ENCODE data around the gene TPBGL.
A peak's percentile ranks its signal among the peaks of the same experiment; 100 is the strongest.
"Not testable (repeated sequence)": the region's sequence is repeated elsewhere in the genome, so short reads cannot be mapped to it uniquely, and the experiment has no call there.

Gene TPBGL

DNA sequence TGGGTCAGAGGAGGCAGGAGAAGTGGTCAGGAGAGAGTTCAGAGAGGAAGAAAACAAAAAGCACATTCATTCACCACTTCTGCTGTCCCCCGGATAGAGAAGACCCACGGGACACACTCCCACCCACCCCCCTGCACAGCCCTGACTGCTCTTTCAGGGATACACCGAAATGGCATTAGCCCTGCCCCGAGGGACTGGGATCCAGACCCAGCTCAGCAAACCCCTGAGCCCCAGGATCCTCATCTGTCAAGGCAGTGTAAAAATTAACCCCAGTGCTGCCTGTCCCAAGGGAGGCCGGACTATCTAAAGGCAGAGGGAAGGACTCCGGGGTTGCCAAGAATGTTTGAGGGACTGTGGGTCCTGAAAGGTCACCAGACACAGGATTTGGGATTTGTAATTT, 31.2 kb downstream of the TPBGL start:
- no peak for DNase-seq (ENCODE audit: low read depth, low spot score)

DNA sequence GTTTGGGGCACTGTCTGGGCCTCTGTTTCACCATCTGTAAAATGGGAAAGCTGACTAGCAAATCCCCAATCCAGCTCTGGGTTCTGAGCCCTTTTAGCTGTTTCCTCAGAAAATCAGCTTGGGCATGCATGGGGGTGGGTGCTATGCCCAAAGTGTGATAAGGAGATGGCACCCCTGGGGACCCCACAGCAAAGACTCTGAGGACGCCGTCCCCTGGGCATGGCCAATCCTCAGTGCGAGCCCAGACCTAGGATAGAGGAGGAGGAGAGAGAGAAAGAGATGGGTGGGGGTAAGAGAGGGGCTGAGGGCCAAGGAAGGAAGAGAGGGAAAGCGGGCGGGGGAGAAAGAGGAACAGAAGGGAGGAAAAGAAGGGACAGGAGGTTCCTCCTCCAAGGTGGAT, 31.8 kb downstream of the TPBGL start:
- DNase-seq (ENCODE audit: low read depth, low spot score) = no peak

DNA sequence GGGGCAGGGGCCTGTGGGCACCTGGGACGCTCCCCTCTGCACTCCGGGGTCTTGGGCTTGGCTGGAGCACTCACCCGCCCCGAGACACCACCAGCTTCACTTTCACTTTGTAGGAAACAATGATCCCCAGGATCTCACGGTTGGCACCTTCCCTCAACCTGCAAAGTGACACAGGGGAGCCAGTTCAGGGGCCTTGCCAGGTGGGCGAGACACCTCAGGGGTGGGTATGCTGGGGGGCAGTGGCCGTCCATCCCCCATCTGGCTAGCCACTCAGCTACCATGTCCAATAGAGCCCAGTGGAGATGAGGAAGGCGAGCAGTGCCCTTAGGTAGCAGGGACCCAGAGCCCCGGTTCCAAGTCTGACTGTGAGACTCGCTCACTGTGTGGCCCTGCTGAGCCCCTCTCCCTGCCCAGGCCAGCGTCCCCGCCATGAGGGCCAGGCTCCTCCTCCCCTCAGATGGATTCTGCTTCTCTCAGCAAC, 32.3 kb downstream of the TPBGL start:
- no peak for DNase-seq (ENCODE audit: low read depth, low spot score)

DNA sequence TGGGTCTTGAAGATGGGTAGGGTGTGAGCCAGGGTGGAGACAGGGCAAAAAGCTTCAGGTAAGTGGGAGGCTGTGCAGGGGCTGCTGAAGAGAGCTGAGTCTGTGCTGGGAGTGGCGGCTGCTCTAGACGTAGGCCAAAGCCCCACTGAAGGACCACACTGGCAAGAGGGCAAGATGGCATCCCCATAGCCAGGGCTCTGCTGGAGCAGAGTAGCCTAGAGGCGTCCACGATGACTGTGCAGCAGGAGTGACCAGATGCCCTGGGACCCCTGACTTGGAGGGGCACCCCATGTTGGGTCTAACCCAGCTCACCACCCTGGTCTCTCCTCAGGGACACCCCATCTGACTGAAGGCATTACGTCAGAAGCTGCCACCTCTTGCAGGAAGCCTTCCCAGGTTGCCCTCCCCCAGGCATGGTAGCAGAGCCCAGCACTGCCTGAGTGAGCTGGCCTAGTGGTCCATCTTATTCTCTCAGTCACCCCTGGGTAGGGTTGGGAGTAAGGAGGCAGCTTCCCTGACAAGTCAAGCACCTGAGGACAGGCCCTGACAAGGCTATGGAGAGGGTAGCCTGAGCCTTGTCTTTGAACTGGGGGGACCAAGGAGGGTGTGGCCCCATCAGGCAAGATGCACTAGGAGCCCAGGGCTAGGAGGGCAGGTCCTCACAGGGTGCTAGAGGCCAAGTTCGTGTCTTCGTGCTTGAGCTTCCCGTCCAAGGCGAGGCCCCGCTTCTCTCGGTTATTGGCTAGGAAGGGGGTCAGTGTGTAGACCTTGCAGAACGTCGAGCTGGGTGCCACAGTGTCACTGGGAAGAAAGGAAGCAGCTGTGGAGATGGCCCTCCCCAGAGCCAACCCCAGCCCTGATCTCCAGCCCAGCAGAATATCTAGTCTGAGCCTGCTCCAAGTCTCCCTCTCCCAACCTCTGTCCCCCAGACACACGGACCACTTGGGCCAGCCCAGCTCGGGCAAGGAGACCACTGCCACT, 33.1 kb downstream of the TPBGL start:
- DNase-seq (ENCODE audit: low read depth, low spot score) = no peak

DNA sequence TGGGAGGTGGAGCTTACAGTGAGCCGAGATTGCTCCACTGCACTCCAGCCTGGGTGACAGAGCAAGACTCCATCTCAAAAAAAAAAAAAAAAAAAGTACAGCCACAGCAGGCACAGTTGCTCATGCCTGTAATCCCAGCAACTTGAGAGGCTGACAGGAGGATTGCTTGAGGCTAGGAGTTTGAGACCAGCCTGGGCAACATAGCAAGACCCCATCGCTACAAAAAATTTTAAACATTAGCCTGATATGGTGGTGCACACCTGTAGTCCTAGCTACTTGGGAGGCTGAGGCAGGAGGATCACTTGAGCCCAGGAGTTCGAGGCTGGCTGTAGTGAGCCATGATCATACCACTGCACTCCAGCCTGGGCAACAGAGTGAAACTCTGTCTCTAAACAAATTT, 34.1 kb downstream of the TPBGL start:
- DNase-seq (ENCODE audit: low read depth, low spot score) = not testable (repeated sequence)

DNA sequence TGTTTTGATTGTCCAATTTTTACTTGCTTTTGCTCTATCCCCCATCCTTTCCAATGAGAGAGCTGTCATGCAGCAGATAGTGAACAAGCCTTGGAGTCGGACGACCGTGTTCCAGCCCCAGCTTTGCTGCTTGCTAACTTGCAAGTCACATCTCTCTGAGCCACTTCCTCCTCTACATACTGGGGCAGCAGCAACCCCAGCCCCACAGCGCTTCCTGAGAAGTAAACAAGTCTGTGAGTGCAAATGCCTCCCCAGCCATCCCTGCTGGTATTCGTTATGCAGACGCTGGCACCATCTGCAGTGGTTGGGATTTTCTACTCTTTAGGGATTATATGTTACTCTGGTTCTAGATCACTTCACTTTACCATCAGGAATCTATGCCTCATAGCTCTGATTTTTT, 35.0 kb downstream of the TPBGL start:
- DNase-seq (ENCODE audit: low read depth, low spot score) = peak; percentile 43

DNA sequence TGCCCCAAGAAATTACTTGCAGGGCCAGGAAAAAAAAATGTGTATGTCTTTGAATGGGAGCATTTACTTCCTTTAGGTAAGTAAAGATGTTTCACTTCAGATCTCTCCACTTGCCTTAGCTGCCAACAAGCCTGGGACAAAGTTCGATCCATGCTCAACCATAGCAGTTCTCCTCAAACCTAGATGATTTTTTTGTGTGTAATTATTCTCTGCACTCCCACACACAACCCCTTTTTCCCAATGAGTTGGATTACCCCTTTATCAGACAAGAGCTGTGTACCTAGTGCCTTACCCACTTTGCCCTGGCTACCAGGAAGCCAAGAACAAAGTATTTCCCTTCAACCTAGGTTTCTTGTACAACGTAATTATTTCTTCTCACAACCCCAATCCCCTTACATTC, 35.6 kb downstream of the TPBGL start:
- DNase-seq (ENCODE audit: low read depth, low spot score) = no peak

DNA sequence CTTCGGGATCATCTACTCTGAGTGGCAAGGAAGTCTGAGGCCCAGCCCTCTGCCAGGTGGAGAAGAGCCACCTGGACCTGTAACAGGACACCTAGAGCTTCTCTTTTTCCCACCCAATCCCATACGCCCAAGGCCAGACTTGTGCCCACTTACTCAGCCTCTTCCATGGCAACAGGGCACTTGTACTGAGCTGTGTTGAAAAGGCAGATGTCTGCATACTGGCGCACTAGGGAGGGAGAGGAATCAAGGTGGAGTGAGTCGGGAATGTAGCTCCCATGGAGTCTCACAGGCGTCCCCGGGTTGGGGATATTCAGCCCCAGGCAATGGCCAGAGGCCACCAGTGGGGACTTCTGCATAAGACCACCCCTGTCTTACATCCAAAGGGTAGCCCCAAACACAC, 36.1 kb downstream of the TPBGL start:
- no peak for DNase-seq (ENCODE audit: low read depth, low spot score)

DNA sequence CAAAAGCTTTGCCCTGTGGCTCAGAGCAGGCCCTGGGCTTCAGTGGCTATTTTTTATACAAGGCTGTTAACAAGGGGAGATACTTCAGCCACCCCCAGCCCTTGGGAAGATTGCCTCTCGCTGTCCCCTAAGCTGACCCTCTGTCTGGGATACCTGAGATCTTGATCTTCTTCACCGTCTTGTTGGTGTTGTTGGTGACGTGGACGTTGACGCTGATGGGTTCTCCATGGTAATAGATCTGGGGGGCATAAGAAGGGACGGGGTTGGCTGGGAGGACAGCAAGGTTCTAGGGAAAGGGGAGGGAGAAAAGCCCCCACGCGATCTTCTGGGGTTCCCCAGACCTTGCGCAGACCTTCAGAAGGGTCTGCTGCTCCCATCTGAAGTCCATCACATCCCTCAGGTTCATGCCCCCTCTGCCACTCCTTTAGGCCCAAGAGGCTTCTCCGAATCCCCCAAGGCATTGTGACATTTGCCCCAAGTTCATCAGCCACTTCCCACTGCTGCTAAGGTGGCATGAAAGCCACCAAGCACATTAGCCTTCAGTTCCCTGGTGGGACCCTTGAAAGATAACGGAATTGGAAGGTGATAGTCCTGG, 36.7 kb downstream of the TPBGL start:
- DNase-seq (ENCODE audit: low read depth, low spot score) = no peak

DNA sequence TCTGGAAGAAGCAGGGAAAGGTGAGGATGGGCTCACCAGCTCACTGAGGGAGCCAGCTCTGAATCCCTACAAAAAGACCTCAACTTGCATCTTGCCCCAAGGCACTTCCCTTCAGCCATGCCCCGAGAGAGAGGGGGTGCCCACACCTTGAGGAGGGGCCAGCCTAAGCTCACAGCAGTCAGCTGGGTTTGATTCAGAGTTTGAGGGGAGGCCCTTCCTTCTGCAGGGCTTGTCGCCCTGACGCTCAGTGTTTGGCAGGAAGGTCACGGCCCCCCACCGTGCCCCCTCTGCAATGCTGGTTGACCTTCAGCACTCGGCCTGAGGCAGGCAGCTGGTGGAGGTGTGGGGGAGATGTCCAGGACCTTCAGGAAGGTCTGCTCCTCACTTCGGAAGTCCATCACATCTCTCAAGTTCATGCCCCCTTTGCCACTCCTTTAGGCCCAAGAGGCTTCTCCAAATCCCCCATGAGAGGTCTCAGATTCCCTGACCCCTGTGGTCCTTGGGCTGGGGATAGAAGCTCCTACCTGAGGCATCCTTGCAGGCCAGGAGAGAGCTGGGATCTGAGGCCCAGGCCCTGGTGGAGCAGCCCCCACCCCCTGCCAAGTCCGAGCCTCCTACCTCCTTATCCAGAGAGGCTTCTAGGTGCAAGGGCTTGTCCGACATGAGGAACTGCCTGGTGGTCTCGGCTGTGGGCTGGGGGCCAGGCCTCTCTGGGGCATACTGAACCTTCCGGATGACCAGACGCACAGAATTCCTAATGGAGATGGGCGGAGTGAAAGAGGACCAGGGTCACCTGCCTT, 37.6 kb downstream of the TPBGL start:
- no peak for DNase-seq (ENCODE audit: low read depth, low spot score)

DNA sequence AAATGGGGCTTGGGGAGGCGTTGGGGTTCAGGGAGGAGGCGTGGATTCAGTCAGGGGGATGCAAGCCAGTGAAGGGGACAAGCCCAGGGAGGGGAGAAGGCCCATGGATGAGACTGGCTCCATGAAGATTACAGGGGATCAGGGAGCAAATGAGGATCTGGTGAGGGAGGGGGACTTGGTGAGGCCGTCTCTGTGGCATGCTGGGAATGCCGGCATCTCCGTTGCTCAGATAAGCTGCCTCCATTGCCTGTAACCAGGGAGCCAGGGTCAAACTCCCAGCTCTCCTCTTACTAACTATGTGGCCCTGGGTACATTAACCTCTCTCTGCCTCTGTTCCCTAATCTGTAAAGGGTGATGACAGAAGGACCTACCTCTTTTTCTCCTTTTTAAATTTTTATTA, 38.7 kb downstream of the TPBGL start:
- DNase-seq (ENCODE audit: low read depth, low spot score) = no peak

DNA sequence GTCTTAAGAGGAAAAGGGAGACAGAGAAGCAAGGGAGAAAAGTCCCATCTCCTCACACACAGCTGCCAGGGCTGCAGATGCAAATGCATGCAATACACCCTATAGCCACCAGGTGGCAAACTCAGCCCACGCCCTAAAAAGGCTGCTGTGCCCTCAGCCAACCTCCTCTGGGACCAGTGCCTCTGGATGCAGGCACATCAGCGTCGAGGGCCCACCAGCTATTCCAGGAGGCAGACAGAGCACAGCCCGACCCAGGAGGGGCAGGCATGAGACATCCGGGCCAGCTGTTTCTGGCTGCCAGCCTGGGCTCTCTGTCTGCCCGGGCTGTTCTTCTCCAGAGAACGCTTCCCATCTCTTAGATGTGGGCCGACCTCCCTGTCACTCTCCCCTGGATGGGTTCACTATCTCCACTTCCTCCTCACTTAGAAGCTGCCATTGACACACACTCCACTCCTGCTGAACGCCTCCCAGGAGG, 39.7 kb downstream of the TPBGL start:
- peak; percentile 48 for DNase-seq (ENCODE audit: low read depth, low spot score)

DNA sequence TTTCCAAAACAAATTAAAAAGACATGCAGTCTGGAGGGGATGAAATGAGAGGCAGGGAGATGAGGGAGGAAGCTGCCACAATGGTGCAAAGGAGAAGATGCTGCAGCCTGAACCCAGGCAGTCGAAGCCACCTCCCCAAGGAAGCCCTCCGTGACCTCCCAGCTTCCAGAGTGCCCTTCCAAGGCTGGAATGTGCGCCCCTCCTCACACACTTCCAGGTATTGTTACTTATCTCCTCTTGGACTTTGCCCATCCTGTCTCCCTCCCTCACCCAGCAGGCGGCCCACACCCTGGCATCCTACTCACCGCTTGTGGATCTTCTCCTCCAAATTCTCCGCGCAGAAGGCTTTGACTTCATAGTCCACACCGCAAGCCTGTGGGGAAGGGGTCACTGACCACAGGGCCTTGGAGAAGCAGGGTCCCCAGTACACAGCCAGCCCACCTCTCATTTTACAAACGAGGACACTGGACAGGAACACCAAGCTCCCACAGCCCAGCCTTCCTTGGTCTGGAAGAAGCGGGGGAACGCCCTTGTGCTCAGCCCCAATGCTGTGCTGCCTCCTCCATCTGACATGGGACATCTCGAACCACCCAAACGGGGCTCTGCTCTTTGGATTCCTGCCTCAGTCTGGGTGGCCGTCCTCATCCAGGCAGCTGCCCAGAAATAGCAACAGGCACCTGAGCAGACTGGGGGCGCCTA, 40.3 kb downstream of the TPBGL start:
- DNase-seq (ENCODE audit: low read depth, low spot score) = no peak

DNA sequence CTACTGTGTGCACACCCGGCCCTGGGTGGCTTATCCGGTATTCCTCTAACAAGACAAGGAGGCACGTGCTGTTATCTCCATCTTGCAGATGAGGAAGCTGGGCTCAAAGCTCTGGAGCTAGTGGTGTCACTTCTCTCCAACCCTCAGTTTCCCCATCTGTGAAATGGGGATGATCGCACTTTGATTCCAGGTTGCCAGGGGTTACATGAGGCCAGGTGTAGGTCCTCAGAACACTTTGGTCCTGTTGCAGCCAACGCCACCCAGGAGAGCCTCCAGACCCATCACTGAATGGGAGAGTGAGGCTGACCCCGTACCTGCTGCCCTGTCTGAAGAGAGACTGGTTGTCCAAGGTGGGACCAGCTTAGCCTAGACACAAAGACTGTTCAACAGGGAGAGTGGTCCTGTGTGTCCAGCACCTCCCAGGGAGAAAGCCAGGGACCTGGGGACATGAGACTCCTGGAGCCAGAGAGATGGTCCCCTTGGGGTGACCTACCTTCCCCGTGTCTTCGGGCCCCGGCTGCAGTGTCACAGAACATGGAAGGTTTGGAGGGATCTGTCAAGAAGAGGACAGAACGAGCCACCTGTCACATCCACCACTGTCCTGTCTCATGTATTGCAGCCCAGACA, 41.0 kb downstream of the TPBGL start:
- no peak for DNase-seq (ENCODE audit: low read depth, low spot score)

DNA sequence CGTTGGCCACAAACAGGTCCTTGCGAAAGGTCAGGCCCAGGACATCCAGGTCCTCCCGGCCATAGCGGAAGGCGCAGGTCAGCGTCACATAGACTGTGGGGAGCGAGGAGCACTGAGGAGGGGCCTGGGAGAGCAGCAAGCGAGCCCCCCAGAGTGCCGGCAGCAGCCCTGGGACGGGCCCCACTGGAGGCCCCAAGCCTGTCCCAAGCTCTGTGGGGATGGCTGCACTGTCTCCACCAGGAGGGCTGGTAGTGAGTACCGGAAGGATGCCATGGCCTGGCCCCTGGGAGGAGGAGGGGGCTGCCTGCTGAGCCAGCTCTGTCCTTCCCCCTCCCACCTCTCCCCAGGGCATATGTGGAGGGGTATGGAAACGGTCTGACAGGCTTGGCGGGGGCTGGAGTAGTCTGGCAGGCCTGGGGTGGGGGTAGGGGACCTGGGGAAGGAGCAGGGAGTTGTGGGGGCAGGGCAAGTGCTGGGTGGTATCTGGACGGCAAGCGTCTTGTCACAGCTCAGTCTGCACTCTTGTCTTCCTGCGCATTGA, 42.9 kb downstream of the TPBGL start:
- no peak for DNase-seq (ENCODE audit: low read depth, low spot score)

DNA sequence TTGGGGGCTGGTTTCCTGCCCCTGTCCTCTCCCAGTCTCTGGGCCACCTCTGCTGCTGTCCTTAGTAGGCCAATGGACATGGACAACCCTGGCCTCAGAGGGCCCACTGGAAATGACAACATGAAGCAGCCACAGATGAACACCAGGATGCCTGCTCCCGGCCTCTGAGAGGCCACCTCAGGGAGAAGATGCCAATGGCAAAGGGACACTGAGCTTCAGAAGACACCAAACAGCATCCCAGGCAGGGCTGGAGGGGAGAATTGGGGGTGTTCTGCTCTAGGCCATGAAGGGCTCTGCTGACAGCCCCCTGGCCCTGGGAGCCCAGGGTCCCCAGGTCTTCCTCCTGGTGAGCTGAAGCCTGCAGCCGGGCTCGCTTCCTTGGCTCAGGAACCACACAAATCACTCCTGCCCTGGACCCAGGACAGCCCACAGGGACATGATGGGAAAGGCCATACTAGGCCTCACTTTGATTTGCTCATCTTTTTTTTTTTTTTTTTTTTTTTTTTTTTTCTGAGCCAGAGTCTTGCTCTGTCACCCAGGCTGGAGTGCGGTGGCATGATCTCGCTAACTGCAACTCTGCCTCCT, 45.3 kb downstream of the TPBGL start:
- no peak for DNase-seq (ENCODE audit: low read depth, low spot score)

DNA sequence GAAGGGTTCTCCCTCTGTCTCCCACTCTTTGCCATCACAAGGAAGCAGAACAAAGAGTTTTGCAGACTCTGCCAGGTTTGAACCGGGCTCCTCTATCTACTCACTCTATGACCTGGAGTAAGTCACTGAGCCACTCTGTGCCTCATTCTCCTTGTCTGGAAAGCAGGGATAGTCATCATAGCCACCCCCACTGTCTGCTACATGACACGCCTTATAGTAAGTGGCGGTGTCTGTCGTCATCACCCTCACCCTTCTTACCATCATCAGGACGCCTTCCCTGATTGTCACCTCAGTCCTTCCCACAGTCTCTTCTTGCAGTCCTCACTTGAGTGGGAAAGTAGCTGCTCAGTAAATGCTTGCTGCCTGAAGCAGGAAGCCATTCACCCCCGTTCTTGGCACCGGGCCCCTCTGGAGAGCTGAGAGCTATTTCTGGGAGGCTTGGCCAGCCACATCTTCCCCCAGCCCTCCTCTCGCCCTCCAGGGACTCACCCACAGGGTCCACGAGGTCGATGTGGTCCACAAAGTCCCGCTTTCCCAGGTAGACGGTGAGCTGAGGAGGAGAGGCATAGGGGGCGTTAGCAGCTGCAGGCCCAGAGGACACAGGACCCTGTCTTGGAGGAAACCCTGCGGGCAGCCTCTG, 46.4 kb downstream of the TPBGL start:
- DNase-seq (ENCODE audit: low read depth, low spot score) = no peak

DNA sequence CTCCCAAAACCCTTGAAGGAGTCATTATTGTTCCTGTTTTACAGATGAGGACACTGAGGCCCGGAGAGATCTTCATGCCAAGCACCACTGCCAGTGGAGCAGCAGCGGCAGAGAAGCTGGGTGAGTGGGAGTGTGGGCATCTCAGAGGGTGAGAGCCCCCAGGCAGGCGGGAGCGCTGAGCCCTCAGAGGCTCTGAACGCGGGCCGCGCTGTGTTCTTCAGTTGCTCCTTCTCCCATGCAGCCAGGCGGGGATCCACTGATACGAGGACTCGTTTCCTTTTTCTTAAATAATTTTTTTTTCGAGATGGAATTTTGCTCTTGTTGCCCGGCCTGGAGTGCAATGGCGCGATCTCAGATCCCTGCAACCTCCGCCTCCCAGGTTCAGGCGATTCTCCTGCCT, 47.0 kb downstream of the TPBGL start:
- no peak for DNase-seq (ENCODE audit: low read depth, low spot score)

DNA sequence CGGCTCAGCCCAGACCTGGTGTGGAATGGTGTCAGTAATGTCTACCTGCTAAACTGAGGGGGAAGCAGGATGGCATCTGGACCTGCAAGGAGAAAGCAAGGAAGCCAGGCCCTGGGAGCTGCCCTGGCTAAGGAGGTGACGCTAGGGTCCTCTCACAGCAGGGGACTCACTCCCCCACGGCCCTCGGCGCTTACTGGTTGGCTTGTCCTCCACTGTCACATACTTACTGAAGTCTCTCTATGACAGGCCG, 48.9 kb downstream of the TPBGL start:
- no peak for DNase-seq (ENCODE audit: low read depth, low spot score)

DNA sequence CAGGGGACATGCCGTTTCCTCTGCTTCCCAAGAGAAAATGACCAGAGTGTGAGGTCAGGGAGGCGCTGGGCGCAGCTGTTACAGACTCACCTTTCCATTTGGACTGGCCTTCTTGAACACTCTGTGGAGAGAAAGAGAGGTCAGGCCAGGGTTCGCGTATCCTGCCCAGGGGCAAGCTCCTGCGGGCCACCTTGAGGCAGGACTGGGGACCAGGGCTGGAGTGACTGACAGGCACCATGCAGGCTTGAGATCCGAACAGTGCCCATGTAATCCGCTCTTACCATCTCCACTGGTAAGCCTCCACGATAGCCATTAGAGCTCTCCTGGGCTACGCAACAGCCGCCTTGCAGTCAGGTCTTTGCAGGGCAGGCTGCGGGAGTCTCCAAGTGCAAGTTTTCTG, 49.3 kb downstream of the TPBGL start:
- no peak for DNase-seq (ENCODE audit: low read depth, low spot score)

All from activated CD4-positive, CD25-positive, alpha-beta regulatory T cell treated with anti-CD3 and anti-CD28 coated beads, Interleukin-2, amount 50 U/mL, for 16 hours (primary cell).